ENCODE measurements around the gene FIS1.

Gene FIS1

DNA sequence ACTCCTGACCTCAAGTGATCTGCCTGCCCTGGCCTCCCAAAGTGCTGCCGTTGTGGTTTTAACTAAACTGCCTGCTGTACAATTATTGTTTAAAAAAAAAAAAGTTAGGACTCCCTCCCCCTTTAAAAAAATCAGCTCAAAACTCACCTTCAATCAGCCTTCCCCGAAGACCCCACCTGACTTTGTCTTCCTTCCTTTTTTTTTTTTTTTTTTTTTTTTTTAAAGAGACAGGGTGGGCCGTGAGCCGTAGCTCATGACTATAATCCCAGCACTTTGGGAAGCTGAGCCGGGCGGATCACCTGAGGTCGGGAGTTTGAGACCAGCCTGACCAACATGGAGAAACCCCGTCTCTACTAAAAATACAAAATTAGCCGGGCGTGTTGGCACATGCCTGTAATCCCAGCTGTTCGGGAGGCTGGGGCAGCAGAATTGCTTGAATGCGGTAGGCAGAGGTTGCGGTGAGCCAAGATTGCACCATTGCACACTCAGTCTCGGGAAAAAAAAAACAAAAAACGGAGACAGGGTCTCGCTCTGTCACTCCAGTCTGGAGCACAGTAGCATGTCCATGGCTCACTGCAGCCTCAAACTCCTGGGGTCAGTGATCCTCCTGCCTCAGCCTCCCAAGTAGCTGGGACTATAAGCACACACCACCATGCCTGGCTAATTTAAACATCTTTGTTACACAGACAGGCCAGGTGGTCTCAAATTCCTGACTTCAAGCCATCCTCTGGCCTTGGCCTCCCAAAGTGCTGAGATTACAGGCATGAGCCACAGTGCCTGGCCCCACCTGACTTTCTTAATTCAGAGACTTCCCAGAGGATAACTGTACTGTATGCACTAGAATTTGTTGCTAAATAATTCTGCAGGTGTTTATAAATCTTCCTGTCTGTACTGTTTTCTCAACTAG lies 3.2 kb downstream of the FIS1 start:
- Histone ChIP-seq H3K27ac (ENCODE audit: low read depth, low read length) (no peak overlapping the region), H2BK120ac (ENCODE audit: low read depth, low read length) (no peak overlapping the region)

DNA sequence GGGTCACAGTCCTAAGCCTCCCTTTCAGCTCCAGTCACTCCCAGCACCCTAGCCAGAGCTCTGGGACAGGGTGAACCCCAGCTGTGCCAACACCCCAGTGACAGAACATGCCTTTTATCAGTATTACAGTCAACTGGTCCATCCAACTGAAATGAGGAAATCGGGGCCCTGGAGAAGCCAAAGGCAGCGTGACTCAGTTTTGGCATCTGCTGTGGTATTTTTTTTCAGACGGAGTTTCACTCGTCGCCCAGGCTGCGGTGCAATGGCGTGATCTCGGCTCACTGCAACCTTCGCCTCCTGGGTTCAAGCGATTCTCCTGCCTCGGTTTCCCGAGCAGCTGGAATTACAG lies 3.9 kb downstream of the FIS1 start:
- Histone ChIP-seq H2AK5ac (ENCODE audit: low read length) (no peak overlapping the region), H2BK120ac (ENCODE audit: low read depth, low read length) (no peak overlapping the region), H3K9ac (ENCODE audit: low read length) (no peak overlapping the region), H3K27me3 (ENCODE audit: insufficient read depth, low read length, poor library complexity) (no peaks in the 10 kb centered on the region), H3K79me2 (ENCODE audit: control insufficient read depth, insufficient read depth, low read length) (peaks cover 2% of the 10 kb centered on the region), H3K18ac (ENCODE audit: low read length) (no peak overlapping the region), H3K23ac (ENCODE audit: low read length) (no peak overlapping the region), H3K27ac (ENCODE audit: low read depth, low read length) (no peak overlapping the region), H3K4ac (ENCODE audit: low read depth, low read length) (no peak overlapping the region), H3K4me2 (ENCODE audit: low read length) (no peak overlapping the region), H3K4me3 (ENCODE audit: low read length) (no peak overlapping the region), H3K56ac (ENCODE audit: low read length) (no peak overlapping the region), H4K8ac (ENCODE audit: low read depth, low read length) (no peak overlapping the region), H2BK15ac (replicated peaks; ENCODE audit: low read depth) (no peak overlapping the region), H3K36me3 (ENCODE audit: control insufficient read depth, insufficient read depth, low read length) (no peaks in the 10 kb centered on the region), H3K4me1 (ENCODE audit: control insufficient read depth, low read depth, low read length) (no peaks in the 10 kb centered on the region), H2BK5ac (ENCODE audit: low read length) (no peak overlapping the region), H3K79me1 (ENCODE audit: low read length) (peaks cover 4% of the 10 kb centered on the region), H4K5ac (ENCODE audit: low read length) (no peak overlapping the region)
- no peak for DNase-seq
- no CpG with 5 or more reads among the region's 12 CpGs for WGBS (ENCODE audit: extremely low coverage, insufficient coverage, low lambda C conversion rate)

More for the DNA sequence above, 3.2 kb downstream of the FIS1 start:
- no peak overlapping the region for H2AK5ac ChIP-seq (ENCODE audit: low read length)
- no peak overlapping the region for H3K4me3 ChIP-seq (ENCODE audit: low read length)
- no peak overlapping the region for H3K23ac ChIP-seq (ENCODE audit: low read length)
- no peak for DNase-seq
- no peak overlapping the region for H3K56ac ChIP-seq (ENCODE audit: low read length)
- peaks cover 2% of the 10 kb centered on the region for H3K79me2 ChIP-seq (ENCODE audit: control insufficient read depth, insufficient read depth, low read length)
- H3K4me2 ChIP-seq (ENCODE audit: low read length) = no peak overlapping the region
- H2BK15ac ChIP-seq (replicated peaks; ENCODE audit: low read depth) = no peak overlapping the region
- H3K4ac ChIP-seq (ENCODE audit: low read depth, low read length) = no peak overlapping the region
- no peaks in the 10 kb centered on the region for H3K36me3 ChIP-seq (ENCODE audit: control insufficient read depth, insufficient read depth, low read length)
- no peak overlapping the region for H3K9ac ChIP-seq (ENCODE audit: low read length)
- H3K27me3 ChIP-seq (ENCODE audit: insufficient read depth, low read length, poor library complexity) = no peaks in the 10 kb centered on the region
- no CpG with 5 or more reads among the region's 16 CpGs for WGBS (ENCODE audit: extremely low coverage, insufficient coverage, low lambda C conversion rate)
- no peak overlapping the region for H4K8ac ChIP-seq (ENCODE audit: low read depth, low read length)
- no peak overlapping the region for H2BK5ac ChIP-seq (ENCODE audit: low read length)
- no peak overlapping the region for H3K18ac ChIP-seq (ENCODE audit: low read length)
- no peaks in the 10 kb centered on the region for H3K4me1 ChIP-seq (ENCODE audit: control insufficient read depth, low read depth, low read length)
- peaks cover 4% of the 10 kb centered on the region for H3K79me1 ChIP-seq (ENCODE audit: low read length)
- H4K5ac ChIP-seq (ENCODE audit: low read length) = no peak overlapping the region

DNA sequence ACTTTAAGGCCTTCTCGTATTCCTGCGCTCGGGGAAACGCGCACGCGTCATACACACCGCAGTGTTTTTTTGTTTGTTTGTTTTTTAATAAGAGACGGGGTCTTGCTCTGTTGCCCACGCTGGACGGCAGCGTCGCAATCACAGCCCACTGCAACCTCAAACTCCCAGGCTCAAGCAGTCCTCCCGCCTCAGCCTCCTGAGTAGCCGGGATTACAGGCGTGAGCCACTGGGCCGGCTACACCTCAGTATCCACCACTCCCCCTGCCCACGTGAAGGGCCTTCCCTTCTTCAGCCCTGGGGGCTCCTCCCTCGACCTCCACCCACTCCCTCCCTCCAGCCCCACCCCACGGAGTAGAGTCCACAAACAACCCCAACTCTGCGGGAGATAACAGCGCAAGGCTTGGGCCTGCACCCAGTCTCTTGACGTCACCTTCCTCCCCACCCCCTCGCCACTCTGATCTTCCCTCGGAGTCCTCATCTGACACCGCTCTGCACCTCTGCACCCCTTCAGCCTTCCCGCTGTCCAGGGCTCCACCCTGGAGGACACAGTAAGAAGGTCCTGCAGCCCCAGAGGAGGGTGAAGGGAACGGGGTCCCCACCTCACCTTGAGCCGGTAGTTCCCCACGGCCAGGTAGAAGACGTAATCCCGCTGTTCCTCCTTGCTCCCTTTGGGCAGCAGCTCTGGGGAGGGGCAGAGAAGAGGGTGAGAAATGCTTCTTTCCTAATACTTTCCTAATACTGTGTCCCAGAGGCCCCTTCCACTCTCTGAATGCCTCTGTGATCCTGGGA lies 4.5 kb downstream of the FIS1 start:
- Histone ChIP-seq H4K5ac (ENCODE audit: low read length) (no peak overlapping the region), H2BK120ac (ENCODE audit: low read depth, low read length) (no peak overlapping the region), H3K27me3 (ENCODE audit: insufficient read depth, low read length, poor library complexity) (no peaks in the 10 kb centered on the region), H2BK15ac (replicated peaks; ENCODE audit: low read depth) (no peak overlapping the region), H3K4me3 (ENCODE audit: low read length) (no peak overlapping the region), H3K79me1 (ENCODE audit: low read length) (peaks cover 4% of the 10 kb centered on the region), H3K4ac (ENCODE audit: low read depth, low read length) (no peak overlapping the region), H3K36me3 (ENCODE audit: control insufficient read depth, insufficient read depth, low read length) (no peaks in the 10 kb centered on the region), H3K9ac (ENCODE audit: low read length) (no peak overlapping the region), H3K4me2 (ENCODE audit: low read length) (no peak overlapping the region), H4K8ac (ENCODE audit: low read depth, low read length) (no peak overlapping the region), H2BK5ac (ENCODE audit: low read length) (no peak overlapping the region), H3K4me1 (ENCODE audit: control insufficient read depth, low read depth, low read length) (no peaks in the 10 kb centered on the region), H3K23ac (ENCODE audit: low read length) (no peak overlapping the region), H3K56ac (ENCODE audit: low read length) (no peak overlapping the region), H3K27ac (ENCODE audit: low read depth, low read length) (no peak overlapping the region), H3K18ac (ENCODE audit: low read length) (no peak overlapping the region), H2AK5ac (ENCODE audit: low read length) (no peak overlapping the region), H3K79me2 (ENCODE audit: control insufficient read depth, insufficient read depth, low read length) (peaks cover 2% of the 10 kb centered on the region)
- no CpG with 5 or more reads among the region's 32 CpGs for WGBS (ENCODE audit: extremely low coverage, insufficient coverage, low lambda C conversion rate)
- no peak for DNase-seq

DNA sequence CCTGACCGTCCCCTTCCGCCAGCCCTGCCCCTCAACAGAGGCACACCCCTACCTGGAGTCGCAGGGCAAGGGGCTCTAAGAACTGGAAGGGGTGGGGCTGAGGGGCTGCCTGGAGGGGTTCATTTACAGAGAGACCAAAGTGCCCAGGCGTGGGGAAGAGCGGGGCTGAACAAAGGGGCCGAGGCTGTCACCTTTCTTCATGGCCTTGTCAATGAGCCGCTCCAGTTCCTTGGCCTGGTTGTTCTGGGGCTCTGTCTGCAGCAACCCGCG lies 5.0 kb downstream of the FIS1 start:
- no peak overlapping the region for H3K4me2 ChIP-seq (ENCODE audit: low read length)
- H3K23ac ChIP-seq (ENCODE audit: low read length) = no peak overlapping the region
- H3K56ac ChIP-seq (ENCODE audit: low read length) = no peak overlapping the region
- H3K79me1 ChIP-seq (ENCODE audit: low read length) = peaks cover 4% of the 10 kb centered on the region
- peaks cover 2% of the 10 kb centered on the region for H3K79me2 ChIP-seq (ENCODE audit: control insufficient read depth, insufficient read depth, low read length)
- H2BK5ac ChIP-seq (ENCODE audit: low read length) = no peak overlapping the region
- no peak overlapping the region for H3K27ac ChIP-seq (ENCODE audit: low read depth, low read length)
- H3K4me1 ChIP-seq (ENCODE audit: control insufficient read depth, low read depth, low read length) = no peaks in the 10 kb centered on the region
- H3K36me3 ChIP-seq (ENCODE audit: control insufficient read depth, insufficient read depth, low read length) = no peaks in the 10 kb centered on the region
- no peak overlapping the region for H2AK5ac ChIP-seq (ENCODE audit: low read length)
- H4K5ac ChIP-seq (ENCODE audit: low read length) = no peak overlapping the region
- no peak overlapping the region for H3K9ac ChIP-seq (ENCODE audit: low read length)
- DNase-seq = no peak
- H2BK15ac ChIP-seq (replicated peaks; ENCODE audit: low read depth) = no peak overlapping the region
- no peak overlapping the region for H2BK120ac ChIP-seq (ENCODE audit: low read depth, low read length)
- no peaks in the 10 kb centered on the region for H3K27me3 ChIP-seq (ENCODE audit: insufficient read depth, low read length, poor library complexity)
- H3K18ac ChIP-seq (ENCODE audit: low read length) = no peak overlapping the region
- H3K4ac ChIP-seq (ENCODE audit: low read depth, low read length) = no peak overlapping the region
- no peak overlapping the region for H4K8ac ChIP-seq (ENCODE audit: low read depth, low read length)
- no CpG with 5 or more reads among the region's 9 CpGs for WGBS (ENCODE audit: extremely low coverage, insufficient coverage, low lambda C conversion rate)
- no peak overlapping the region for H3K4me3 ChIP-seq (ENCODE audit: low read length)

DNA sequence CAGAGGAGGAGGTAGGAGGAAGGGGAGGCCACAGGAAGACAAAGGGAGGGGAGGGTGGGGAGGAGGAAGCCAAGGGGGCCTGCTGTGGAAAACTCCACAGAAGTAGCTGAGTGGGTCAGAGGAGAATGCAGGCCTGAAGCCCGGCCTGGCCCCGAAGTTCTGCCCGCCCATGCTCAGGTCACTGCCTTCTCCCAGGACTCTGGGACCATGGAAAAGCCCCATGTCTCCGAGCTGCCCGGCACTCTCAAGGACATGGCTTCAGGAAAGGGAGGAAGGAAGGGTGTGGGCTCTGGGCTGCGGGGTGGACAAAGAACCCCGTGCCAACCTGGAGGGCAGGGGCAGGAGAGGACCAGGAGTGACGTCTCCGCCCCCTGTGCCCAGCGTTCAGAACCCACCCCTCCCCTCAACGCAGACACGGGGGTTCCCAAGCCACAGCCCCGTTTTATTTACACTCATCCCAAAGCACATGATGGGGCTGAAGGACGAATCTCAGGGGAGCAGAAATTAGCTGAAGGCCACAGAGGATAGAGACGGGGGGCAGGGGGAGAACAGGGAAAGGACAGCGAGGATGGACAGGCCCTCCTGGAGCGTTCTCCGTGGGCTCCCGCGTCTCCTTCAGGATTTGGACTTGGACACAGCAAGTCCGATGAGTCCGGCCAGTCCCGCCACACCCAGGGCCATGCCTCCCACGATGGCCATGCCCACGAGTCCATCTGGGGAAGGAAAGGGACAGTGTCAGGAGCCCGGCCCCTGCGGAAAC lies 5.5 kb downstream of the FIS1 start:
- H3K18ac ChIP-seq (ENCODE audit: low read length) = no peak overlapping the region
- H3K4me1 ChIP-seq (ENCODE audit: control insufficient read depth, low read depth, low read length) = no peaks in the 10 kb centered on the region
- H2AK5ac ChIP-seq (ENCODE audit: low read length) = no peak overlapping the region
- H2BK120ac ChIP-seq (ENCODE audit: low read depth, low read length) = no peak overlapping the region
- H3K4me3 ChIP-seq (ENCODE audit: low read length) = no peak overlapping the region
- H3K4me2 ChIP-seq (ENCODE audit: low read length) = no peak overlapping the region
- DNase-seq = no peak
- no peak overlapping the region for H4K5ac ChIP-seq (ENCODE audit: low read length)
- H2BK15ac ChIP-seq (replicated peaks; ENCODE audit: low read depth) = no peak overlapping the region
- no peak overlapping the region for H3K9ac ChIP-seq (ENCODE audit: low read length)
- H3K36me3 ChIP-seq (ENCODE audit: control insufficient read depth, insufficient read depth, low read length) = no peaks in the 10 kb centered on the region
- H3K4ac ChIP-seq (ENCODE audit: low read depth, low read length) = no peak overlapping the region
- no CpG with 5 or more reads among the region's 27 CpGs for WGBS (ENCODE audit: extremely low coverage, insufficient coverage, low lambda C conversion rate)
- peaks cover 2% of the 10 kb centered on the region for H3K79me2 ChIP-seq (ENCODE audit: control insufficient read depth, insufficient read depth, low read length)
- H3K27ac ChIP-seq (ENCODE audit: low read depth, low read length) = no peak overlapping the region
- H2BK5ac ChIP-seq (ENCODE audit: low read length) = no peak overlapping the region
- H4K8ac ChIP-seq (ENCODE audit: low read depth, low read length) = no peak overlapping the region
- H3K56ac ChIP-seq (ENCODE audit: low read length) = no peak overlapping the region
- H3K23ac ChIP-seq (ENCODE audit: low read length) = no peak overlapping the region
- no peaks in the 10 kb centered on the region for H3K27me3 ChIP-seq (ENCODE audit: insufficient read depth, low read length, poor library complexity)
- H3K79me1 ChIP-seq (ENCODE audit: low read length) = peaks cover 4% of the 10 kb centered on the region
